SK-N-SH treated with all-trans-retinoic acid at 6 μM for 48 hours (cell line): ENCODE data around the gene COL1A2.

ENCODE experiments used
- CREB5 ChIP-seq: fragments of 250-450 bp; sonication (Bioruptor Pico); IDR thresholded peaks from 2 replicates; pipeline ENCODE4 v1.5.1; 2020; ENCODE audit warnings: low read depth, mild to moderate bottlenecking, moderate library complexity
- CSDC2 ChIP-seq: fragments of 250-450 bp; sonication (Bioruptor Pico); IDR thresholded peaks from 2 replicates; pipeline ENCODE4 v1.5.0; 2020; ENCODE audit warnings: mild to moderate bottlenecking, moderate library complexity
- GLIS3 ChIP-seq: fragments of 250-450 bp; sonication (Bioruptor Pico); IDR thresholded peaks from 2 replicates; pipeline ENCODE4 v1.5.0; 2020; ENCODE audit warnings: mild to moderate bottlenecking, moderate library complexity
- OSR1 ChIP-seq: fragments of 250-450 bp; sonication (Bioruptor Pico); IDR thresholded peaks from 2 replicates; pipeline ENCODE4 v1.8.0; 2022; ENCODE audit warnings: moderate library complexity, mild to moderate bottlenecking, inconsistent platforms
- PATZ1 ChIP-seq: fragments of 250-450 bp; sonication (Bioruptor Pico); IDR thresholded peaks from 2 replicates; pipeline ENCODE4 v1.8.0; 2020; ENCODE audit warnings: mild to moderate bottlenecking, moderate library complexity, borderline replicate concordance
- PPARA ChIP-seq: fragments of 250-450 bp; sonication (Bioruptor Pico); IDR thresholded peaks from 2 replicates; pipeline ENCODE4 v1.5.0; 2020; ENCODE audit warnings: mild to moderate bottlenecking, borderline replicate concordance
- RARB ChIP-seq: fragments of 250-450 bp; sonication (Bioruptor Pico); IDR thresholded peaks from 2 replicates; pipeline ENCODE4 v1.8.0; 2021; ENCODE audit warnings: mild to moderate bottlenecking, moderate library complexity
- SNAI2 ChIP-seq: fragments of 250-450 bp; sonication (Bioruptor Pico); IDR thresholded peaks from 2 replicates; pipeline ENCODE4 v1.5.0; 2020; ENCODE audit warnings: mild to moderate bottlenecking, moderate library complexity
- ZNF8 ChIP-seq: fragments of 450-650 bp; formaldehyde crosslinking; IDR thresholded peaks from 2 replicates; pipeline ENCODE4 v1.5.0; 2020; ENCODE audit warnings: mild to moderate bottlenecking, moderate library complexity

- no peak for TF ChIP-seq RARB (CRISPR knock-in tag)
- TF ChIP-seq PATZ1 (CRISPR knock-in tag), result no peak
- TF ChIP-seq OSR1, result no peak
- TF ChIP-seq SNAI2 (CRISPR knock-in tag), result no peak
- no peak for TF ChIP-seq ZNF8 (CRISPR knock-in tag)
- TF ChIP-seq GLIS3 (CRISPR knock-in tag), result no peak
- no peak for TF ChIP-seq PPARA
- TF ChIP-seq CREB5 (CRISPR knock-in tag), result no peak
- no peak for TF ChIP-seq CSDC2
Measured at GRCh38 chr7:94422136-94422535, 27.4 kb downstream of the COL1A2 start.
